Hematopoietic multipotent progenitor cell treated with erythropoietin and hydrocortisone succinate and interleukin-3 and kit ligand, for 17 days (in vitro differentiated cells): ENCODE measurements around the gene ACBD6.

ENCODE experiments used
- DNase-seq: peaks from one replicate; pipeline ENCODE4 v3.0.0-alpha.2; 2015; ENCODE audit warnings: low spot score

ACBD6 gene

DNA sequence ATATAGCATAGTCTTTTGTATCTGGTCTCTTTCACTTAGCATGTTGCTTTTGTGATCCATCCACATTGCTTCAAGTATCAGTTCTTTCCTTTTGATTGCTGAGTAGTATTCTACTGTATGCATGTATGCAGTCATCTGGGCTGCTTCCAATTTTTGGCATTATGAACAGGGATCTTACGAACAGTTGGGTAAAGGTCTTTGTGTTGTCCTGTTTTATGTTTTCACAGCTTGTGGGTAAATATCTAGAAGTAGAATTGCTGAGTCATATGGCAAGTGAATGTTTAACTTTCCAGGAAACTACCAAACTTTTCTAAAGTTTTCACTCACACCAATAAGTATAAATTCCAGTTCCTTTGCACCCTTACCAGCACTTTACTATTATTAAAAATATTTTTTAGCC, 211.4 kb downstream of the ACBD6 start:
- DNase-seq, result no peak

GRCh38 chr1:180290265-180291001, 211.9 kb downstream of the ACBD6 start:
- DNase-seq, result no peak

GRCh38 chr1:180288940-180289339, 213.4 kb downstream of the ACBD6 start:
- DNase-seq, result no peak

GRCh38 chr1:180287988-180288705, 214.2 kb downstream of the ACBD6 start:
- no peak for DNase-seq

DNA sequence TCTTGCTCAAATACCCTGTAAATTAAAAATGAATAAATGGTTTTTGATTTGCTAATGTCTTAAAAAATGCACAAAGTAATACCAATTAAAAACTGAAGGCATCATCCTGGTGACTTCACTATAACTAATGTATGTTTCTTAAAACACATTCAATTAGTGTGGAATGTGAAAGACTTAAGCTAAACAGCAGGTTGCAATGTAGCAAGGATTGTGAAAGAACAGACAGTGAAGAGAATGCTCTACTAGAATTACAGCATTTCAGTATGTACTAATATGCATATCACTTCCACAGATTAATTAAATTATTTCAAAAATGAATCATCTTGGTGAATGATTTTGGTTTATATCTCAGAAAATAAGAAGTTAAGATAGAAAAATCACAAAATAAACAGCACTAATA, 216.0 kb downstream of the ACBD6 start:
- no peak for DNase-seq

GRCh38 chr1:180283098-180283497, 219.3 kb downstream of the ACBD6 start:
- DNase-seq, result no peak

- DNase-seq, result no peak
Measured at GRCh38 chr1:180282401-180283044, 219.9 kb downstream of the ACBD6 start.

- no peak for DNase-seq
Measured at GRCh38 chr1:180281490-180281889, 220.9 kb downstream of the ACBD6 start.

DNA sequence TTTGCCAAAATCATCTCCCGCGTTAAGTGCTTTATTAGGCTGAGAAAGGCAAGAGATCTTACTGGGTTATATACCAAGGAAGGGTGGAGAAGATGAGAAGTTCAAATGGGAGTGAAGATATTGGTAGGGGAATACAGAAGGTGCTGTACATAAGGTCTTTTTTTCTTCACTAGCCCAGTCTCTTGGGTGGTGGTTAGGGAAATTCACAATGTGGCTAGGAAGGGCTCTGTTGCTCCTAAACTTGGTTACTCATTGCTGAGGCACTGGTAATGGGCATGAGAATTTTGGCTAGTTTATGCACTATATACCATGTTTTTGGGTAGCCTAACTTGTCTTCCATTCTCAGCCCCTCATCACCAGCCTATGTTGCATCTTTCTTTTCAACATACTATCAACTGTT, 221.8 kb downstream of the ACBD6 start:
- no peak for DNase-seq

GRCh38 chr1:180279651-180280050, 222.7 kb downstream of the ACBD6 start:
- DNase-seq, result no peak

- no peak for DNase-seq
Measured at GRCh38 chr1:180278596-180279395, 223.6 kb downstream of the ACBD6 start.

- DNase-seq, result no peak
Measured at GRCh38 chr1:180278194-180278515, 224.2 kb downstream of the ACBD6 start.

- no peak for DNase-seq
Measured at GRCh38 chr1:180277476-180278193, 224.7 kb downstream of the ACBD6 start.

DNA sequence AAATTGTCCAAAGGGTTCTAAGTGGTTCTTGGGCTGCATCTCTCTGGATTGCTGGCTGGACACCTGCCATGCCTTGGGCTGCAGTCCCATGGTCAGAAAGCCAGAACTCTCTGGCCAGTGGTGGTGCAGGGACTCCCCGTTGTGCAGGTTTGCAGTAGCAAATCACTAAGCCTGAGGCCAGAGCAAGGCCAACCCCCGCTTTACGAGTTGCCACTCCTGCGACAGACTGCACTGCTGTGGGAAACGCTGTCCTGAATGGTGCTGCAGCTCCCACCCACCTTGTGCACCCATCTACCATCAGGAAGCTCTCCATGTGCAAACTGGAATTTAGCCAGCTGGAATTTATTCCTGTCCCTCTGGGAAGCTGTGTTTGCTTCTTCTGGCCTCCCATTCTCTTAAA, 226.7 kb downstream of the ACBD6 start:
- DNase-seq, result no peak

- no peak for DNase-seq
Measured at GRCh38 chr1:180274221-180274620, 228.2 kb downstream of the ACBD6 start.

- DNase-seq, result no peak
Measured at GRCh38 chr1:180273066-180273465, 229.3 kb downstream of the ACBD6 start.

GRCh38 chr1:180272395-180272794, 230.0 kb downstream of the ACBD6 start:
- no peak for DNase-seq

DNA sequence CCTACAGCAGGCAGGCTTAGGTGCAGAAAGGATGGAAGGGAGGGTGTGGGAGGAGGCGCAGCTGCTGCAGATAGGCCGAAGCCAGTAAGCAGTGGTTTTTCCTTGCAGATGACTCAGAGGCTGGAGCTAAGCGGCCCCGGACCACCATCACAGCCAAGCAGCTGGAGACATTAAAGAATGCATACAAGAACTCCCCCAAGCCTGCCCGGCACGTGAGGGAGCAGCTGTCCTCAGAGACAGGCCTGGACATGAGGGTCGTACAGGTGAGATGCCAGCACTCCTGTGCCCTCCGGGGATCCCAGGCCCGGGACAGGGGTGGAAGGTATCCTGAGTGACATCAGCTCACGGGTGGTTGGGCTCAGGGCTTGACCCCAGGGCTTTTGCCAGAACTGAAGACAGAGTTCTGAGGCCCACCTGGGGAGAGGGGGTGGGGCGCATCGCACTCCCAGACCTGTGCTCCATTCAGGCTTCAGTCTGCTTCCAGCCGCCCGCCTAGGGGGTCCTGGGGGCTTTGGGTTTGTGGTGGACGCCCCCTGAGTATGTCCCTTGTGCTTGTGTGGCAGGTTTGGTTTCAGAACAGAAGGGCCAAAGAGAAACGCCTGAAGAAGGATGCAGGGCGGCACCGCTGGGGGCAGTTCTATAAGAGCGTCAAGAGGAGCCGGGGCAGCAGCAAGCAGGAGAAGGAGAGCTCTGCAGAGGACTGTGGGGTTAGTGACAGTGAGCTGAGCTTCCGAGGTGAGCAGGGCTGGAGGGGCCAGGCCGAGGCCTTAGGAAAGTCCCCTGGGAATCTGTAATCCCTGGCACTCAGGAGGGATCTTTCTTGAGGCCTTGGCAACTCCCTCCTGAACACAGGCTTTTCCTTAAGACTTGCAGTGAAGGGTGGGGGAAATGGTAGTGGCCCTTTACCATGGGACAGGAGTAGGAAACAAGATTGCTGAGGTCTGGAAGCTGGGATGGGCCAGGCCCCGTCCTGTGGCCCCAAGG, 230.8 kb downstream of the ACBD6 start:
- DNase-seq, result no peak

DNA sequence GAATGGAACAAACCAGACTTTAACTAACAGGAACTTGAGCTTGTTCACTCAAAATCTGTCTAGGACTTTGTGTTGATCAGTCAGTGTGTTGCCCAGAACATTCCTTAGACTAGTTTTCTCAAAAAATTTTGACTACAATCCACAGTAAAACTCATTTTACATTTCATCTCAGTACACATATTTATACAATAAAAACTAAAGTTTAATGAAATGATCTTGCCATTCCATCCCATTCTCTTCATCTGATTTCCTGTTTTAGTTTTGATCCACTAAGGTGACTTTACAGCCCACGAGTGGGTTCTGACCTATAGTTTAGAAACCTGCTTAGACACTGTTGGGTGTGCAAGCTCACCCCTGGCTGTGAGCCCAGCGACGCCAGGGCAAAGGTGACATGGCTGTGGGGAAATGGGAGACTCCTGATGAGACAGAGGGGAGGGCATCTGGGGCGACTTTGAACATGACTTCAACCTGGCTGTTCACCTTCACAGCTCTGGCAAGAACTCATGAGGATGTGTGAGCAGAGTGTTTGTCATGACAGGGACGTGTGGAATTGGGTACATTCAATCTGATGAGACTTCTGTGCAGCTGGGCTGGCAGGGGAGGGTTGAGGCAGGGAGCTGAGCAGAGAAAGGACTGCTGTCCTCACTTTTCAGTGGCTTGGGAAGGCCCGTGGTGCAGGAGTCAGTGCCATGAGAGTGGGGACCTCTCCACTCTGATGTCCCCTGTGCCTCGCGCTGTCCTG, 231.7 kb downstream of the ACBD6 start:
- DNase-seq, result no peak
